ENCODE measurements around the gene SEMA5B.

GRCh38 chr3:122920986-122921385 lies 106.6 kb downstream of the SEMA5B start:
- TF ChIP-seq MXI1 (IDR thresholded peaks at IDR 0.05; ENCODE audit: low read depth, low read length) (no peak), FOXJ3 (CRISPR knock-in tag; IDR thresholded peaks at IDR 0.05) (no peak)

All from K562 (cell line).